GM21786 (cell line): Measurements from ENCODE around the gene ADAM21.
"Not testable (repeated sequence)": the region's sequence is repeated elsewhere in the genome, so short reads cannot be mapped to it uniquely, and the experiment has no call there.

Experiments used
- ATAC-seq: cut with Tn5 transposase; IDR thresholded peaks from one replicate; pipeline ENCODE4 v1.9.1; 2021; ENCODE audit not compliant: unreplicated experiment

The ADAM21 gene

DNA sequence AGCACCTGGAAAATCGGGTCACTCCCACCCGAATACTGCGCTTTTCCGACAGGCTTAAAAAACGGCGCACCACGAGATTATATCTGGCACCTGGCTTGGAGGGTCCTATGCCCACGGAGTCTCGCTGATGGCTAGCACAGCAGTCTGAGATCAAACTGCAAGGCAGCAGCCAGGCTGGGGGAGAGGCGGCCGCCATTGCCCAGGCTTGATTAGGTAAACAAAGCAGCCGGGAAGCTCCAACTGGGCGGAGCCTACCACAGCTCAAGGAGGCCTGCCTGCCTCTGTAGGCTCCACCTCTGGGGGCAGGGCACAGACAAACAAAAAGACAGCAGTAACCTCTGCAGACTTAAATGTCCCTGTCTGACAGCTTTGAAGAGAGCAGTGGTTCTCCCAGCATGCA lies 23.5 kb downstream of the ADAM21 start:
- ATAC-seq, result not testable (repeated sequence)

DNA sequence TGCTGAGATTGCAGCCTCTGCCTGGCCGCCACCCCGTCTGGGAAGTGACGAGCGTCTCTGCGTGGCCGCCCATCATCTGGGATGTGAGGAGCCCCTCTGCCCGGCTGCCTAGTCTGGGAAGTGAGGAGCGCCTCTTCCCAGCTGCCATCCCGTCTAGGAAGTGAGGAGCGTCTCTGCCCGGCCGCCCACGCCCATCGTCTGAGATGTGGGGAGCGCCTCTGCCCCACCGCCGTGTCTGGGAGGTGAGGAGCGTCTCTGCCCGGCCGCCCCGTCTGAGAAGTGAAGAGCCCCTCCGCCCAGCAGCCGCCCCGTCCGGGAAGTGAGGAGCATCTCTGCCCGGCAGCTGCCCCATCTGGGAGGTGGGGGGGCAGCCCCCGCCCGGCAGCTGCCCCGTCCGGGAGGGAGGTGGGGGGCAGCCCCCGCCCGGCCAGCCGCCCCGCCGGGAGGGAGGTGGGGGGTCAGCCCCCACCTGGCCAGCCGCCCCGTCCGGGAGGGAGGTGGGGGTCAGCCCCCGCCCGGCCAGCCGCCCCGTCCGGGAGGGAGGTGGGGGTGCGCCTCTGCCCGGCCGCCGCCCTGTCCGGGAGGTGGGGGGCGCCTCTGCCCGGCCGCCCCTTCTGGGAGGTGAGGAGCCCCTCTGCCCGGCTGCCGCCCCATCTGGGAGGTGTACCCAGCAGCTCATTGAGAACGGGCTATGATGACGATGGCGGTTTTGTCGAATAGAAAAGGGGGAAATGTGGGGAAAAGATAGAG lies 25.6 kb downstream of the ADAM21 start:
- not testable (repeated sequence) for ATAC-seq

DNA sequence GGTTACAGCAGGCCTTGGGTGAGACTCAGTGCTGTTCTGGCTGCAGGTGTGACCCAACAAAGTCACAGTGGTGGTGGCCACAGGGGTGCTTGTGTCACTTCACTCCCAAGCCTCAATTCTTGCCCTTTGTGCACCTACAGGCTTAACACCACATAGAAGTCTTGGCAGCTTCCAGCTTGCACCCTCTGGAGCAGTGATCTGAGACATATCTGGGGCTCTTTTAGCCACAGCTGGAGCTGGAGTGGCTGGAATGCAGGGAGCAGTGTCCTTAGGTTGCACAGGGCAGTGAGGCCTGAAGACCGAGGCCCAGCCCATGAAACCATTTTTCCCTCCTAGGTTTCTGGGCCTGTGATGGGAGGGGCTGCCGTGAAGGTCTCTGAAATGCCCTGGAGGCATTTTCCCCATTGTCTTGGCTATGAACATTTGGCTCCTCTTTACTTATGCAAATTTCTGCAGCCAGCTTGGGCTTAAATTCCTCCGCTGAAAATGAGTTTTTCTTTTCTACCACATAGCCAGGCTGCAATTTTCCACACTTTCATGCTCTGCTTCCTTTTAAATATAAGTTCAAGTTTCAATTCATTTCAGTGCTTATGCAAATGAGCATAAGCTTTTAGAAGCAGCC lies 37.7 kb downstream of the ADAM21 start:
- ATAC-seq, result no peak

DNA sequence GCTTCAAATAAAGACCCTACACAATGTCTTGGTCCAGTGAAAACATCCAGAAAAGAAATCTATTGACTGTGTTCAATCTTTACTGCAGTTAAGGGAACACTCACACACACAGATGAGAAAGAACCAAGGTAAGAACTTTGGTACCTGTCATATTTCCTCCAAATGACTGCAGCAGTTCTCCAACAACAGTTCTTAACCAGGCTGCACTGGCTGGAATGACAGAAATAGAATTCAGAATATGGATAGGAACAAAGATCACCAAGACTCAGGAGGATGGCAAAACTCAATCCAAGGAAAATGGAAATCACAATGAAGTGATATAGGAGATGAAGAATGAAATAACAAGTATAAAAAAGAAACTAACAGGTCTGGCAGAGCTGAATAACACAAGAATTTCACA lies 46.2 kb downstream of the ADAM21 start:
- ATAC-seq, result no peak
